ENCODE results near the gene ATP1B3. TPM values are rescaled to one million over a fixed set of nuclear protein-coding genes. Genes with fewer than 3 reads are reported as not detected.
"Not testable (repeated sequence)": the region's sequence is repeated elsewhere in the genome, so short reads cannot be mapped to it uniquely, and the experiment has no call there.

The ATP1B3 gene
- total RNA-seq, 2 donors from 2014 or later, result 397 to 503 TPM

DNA sequence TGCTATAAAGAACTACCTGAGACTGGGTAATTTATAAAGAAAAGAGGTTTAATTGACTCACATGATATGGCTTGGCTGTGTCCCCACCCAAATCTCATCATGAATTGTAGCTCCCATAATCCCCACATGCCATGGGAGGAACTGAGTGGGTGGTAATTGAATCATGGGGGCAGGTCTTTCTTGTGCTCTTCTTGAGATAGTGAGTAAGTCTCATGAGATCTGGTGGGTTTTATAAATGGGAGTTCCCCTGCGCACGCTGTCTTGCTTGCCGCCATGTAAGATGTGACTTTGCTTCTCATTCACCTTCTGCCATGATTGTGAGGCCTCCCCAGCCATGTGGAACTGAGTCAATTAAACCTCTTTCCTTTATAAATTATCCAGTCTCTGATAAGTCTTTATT, 12.1 kb downstream of the ATP1B3 start:
- DNase-seq; intact Hi-C loops (cut with DNase I, micrococcal nuclease); ATAC-seq: not testable (repeated sequence)

DNA sequence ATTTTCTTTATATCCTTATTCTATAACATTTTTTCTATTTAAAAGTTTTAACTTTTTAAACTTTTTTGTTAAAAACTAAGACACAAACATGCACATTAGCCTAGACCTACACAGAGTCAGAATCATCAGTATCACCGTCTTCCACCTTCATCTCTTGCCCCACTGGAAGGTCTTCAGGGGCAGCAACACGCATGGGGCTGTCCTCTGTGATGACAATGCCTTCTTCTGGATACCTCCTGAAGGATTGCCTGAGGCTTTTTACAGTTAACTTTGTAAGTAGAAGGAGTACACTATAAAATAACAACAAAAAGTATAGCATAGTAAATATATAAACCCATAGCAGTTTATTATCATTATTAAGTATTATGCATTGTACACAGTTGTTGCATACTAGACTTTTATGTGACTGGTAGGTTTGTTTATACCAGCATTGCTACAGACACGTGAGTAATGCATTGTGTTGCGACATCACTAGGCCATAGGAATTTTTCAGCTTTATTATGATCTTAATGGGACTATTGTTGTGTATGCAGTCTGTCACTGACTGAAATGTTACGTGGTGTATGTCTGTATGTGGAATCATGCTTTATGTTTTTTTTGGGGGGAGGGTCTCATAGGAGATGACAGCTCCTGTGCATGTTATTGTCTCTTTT, 18.2 kb downstream of the ATP1B3 start:
- DNase-seq (no peak), ATAC-seq (peak; percentile 54)
- intact Hi-C loops (cut with DNase I, micrococcal nuclease), result no loop called here

DNA sequence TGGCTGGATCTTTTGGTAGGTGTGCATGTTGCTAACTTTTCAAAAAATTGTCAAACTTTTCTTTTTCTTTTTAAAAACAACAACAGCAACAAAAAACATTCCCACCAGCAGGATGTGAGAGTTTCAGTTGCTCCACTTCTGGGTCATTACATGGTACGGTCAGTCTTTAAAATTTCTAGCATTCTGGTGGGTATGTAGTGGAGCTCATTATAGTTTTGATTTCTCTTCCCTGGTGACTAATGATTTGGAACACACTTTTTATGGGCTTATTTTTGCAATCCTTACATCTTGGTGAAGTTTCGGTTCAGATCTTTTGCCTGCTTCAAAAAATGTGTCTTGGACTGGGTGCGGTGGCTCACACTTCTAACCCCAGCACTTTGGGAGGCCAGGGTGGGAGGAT, 19.3 kb downstream of the ATP1B3 start:
- ATAC-seq (no peak), DNase-seq (no peak)
- intact Hi-C loops (cut with DNase I, micrococcal nuclease), result no loop called here

DNA sequence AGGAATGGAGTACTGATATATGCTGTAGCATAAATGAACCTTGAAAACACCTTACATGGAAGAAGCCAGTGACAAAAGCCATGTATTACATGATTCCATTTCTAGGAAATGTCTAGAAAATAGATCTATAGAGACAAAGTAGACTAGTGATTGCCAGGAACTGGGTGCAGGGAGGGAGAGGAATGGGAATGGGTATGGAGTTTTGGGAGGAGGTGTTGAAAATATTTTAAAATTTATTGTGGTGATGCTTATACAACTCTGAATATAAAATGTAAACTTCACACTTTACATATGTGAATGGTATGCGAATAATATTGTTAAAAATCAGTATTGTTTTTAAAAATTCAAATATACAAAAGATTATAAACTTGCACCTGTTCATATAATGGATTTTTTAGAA, 22.5 kb downstream of the ATP1B3 start:
- DNase-seq (no peak), ATAC-seq (no peak)
- intact Hi-C loops (cut with DNase I, micrococcal nuclease), result no loop called here

GRCh38 chr3:141900343-141900742, 23.9 kb downstream of the ATP1B3 start:
- DNase-seq (no peak), ATAC-seq (no peak)
- intact Hi-C loops (cut with DNase I, micrococcal nuclease), result no loop called here

GRCh38 chr3:141901914-141902313, 25.5 kb downstream of the ATP1B3 start:
- intact Hi-C loops (cut with DNase I, micrococcal nuclease), result no loop called here
- DNase-seq (no peak), ATAC-seq (no peak)

GRCh38 chr3:141904203-141904602, 27.8 kb downstream of the ATP1B3 start:
- DNase-seq (no peak), ATAC-seq (no peak)
- intact Hi-C loops (cut with DNase I, micrococcal nuclease), result no loop called here

DNA sequence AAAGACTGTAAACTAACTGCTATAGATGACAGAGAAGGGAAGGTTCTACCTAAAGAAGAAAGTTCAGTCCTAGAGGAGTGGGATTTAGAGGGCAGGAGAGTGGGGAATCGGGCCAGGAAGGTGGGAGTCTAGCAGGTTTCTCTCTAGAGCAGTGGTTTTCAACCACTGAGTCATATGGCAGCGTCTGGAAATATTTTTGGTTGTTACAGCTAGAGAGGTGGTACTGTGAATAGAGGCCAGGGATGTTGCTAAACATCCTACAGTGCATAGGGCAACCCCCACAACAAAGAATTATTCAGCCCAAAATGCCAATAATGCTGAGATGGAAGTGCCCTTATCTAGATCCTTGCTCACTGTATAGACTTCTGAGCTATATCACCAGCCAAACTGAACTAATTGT, 28.7 kb downstream of the ATP1B3 start:
- intact Hi-C loops (cut with DNase I, micrococcal nuclease), result no loop called here
- ATAC-seq, result no peak
- DNase-seq, result no peak

DNA sequence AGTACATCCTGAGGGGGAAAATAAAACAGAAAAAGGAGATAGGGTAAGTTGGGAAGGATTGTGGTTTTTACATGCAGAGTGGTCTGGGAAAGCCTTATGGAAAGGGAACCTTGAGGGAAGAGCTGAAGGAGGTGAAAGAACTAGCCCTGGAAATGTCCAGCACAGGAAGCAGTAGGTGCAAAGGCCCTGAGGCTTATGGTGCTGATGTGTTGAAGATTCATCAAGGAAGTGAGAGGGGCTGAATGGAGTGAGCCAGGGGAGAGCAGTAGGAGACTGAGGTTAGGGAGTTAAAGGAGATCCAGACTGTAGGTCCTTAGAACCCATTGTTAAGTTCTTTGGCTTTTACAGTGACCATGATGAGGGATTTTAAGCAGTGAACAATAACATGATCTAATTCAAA, 33.0 kb downstream of the ATP1B3 start:
- DNase-seq (no peak), ATAC-seq (no peak)
- intact Hi-C loops (cut with DNase I, micrococcal nuclease), result no loop called here

DNA sequence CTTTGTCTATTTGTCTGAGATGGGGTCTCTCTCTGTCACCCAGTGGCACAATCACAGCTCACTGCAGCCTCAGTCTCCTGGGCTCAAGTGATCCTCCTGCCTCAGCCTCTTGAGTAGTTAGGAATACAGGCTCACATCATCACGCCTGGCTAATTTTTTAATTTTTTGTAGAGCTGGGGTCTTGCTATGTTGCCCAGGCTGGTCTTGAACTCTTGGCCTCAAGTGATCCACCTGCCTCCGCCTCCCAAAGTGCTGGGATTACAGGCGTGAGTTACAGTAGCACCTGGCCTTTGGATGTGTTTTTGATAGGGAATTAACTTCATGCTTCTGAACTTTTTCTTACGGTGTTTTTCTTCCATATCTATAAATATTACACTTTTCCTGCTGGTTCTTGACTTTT, 33.5 kb downstream of the ATP1B3 start:
- intact Hi-C loops (cut with DNase I, micrococcal nuclease), result loop anchor here in 1 of 2 donors (10.0 kb wide), 1 partner anchor 335 kb away; no protein-coding TSS in a partner anchor
- not testable (repeated sequence) for DNase-seq, ATAC-seq

GRCh38 chr3:141913150-141913811, 36.8 kb downstream of the ATP1B3 start:
- peak; percentile 90 for ATAC-seq
- peak in 1 of 2 donors; percentile 30 for DNase-seq
- intact Hi-C loops (cut with DNase I, micrococcal nuclease), result loop anchor here in 1 of 2 donors (10.0 kb wide), 1 partner anchor 338 kb away; no protein-coding TSS in a partner anchor

DNA sequence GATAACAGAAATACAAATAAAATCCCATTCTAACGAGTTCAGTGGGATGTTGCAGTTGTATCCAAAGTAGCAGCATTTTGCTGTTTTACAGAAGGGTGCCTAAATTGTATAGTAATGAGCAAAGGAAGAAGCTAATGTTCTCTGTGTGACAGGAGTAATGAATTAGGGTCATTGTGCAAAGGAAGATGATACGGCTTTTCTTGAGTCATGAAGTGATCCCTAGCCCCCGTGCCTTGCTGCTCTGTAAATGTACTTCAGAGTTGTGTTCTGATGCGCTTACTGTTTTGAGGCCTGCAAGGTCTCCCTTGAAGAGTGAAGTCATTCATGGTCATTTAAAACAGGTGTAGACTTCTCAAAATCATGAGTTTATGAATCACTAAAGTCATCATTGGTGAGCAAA, 37.9 kb downstream of the ATP1B3 start:
- ATAC-seq (no peak), DNase-seq (no peak)
- intact Hi-C loops (cut with DNase I, micrococcal nuclease), result loop anchor here in 1 of 2 donors (10.0 kb wide), 1 partner anchor 340 kb away; no protein-coding TSS in a partner anchor

GRCh38 chr3:141915016-141915415, 38.6 kb downstream of the ATP1B3 start:
- no peak for DNase-seq
- intact Hi-C loops (cut with DNase I, micrococcal nuclease), result loop anchor here in 1 of 2 donors (10.0 kb wide), 1 partner anchor 340 kb away; no protein-coding TSS in a partner anchor
- no peak for ATAC-seq

DNA sequence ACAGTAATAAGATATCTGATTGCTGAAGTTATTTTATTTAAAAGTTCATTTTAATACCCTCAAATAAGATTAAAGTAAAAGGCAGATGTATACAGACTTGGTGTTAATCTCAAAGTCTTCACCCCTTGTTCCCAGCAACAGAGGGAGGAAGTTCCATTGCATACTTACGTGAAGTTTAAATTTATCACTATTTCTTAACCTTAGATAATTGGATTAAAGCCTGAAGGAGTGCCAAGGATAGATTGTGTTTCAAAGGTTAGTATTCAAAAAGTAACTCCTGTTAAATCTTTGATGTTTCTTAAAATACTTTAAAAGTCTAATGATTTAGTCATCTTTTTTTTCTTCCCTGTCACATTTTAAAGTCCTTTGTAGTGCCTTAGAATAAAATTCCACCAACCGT, 39.3 kb downstream of the ATP1B3 start:
- ATAC-seq (no peak), DNase-seq (no peak)
- intact Hi-C loops (cut with DNase I, micrococcal nuclease), result loop anchor here in 1 of 2 donors (10.0 kb wide), 1 partner anchor 341 kb away; no protein-coding TSS in a partner anchor

GRCh38 chr3:141920701-141921100, 44.3 kb downstream of the ATP1B3 start:
- ATAC-seq, result peak; percentile 45
- no peak for DNase-seq
- intact Hi-C loops (cut with DNase I, micrococcal nuclease), result no loop called here

GRCh38 chr3:141921316-141921715, 44.9 kb downstream of the ATP1B3 start:
- DNase-seq, result no peak
- no peak for ATAC-seq
- intact Hi-C loops (cut with DNase I, micrococcal nuclease), result no loop called here

GRCh38 chr3:141925677-141926076, 49.2 kb downstream of the ATP1B3 start:
- DNase-seq; intact Hi-C loops (cut with DNase I, micrococcal nuclease); ATAC-seq: not testable (repeated sequence)

DNA sequence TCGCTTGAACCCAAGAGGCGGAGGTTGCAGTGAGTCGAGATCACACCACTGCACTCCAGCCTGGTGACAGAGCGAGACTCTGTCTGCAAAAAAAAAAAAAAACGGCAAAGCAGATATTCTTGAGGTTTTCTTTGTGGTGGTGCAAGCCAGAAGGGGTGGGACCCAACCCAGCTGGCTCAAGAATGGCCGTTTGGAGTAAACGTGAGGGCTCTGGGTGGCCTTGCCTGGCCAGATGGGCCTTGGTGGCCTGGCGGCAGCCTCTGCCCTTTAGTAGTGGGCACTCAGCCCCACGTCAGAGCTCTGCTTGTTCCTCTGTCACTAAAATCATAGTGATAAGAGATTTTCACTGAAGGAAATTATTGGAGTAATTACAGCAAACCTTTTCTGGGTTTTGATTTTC, 50.5 kb downstream of the ATP1B3 start:
- intact Hi-C loops (cut with DNase I, micrococcal nuclease), result no loop called here
- no peak for DNase-seq
- no peak for ATAC-seq

DNA sequence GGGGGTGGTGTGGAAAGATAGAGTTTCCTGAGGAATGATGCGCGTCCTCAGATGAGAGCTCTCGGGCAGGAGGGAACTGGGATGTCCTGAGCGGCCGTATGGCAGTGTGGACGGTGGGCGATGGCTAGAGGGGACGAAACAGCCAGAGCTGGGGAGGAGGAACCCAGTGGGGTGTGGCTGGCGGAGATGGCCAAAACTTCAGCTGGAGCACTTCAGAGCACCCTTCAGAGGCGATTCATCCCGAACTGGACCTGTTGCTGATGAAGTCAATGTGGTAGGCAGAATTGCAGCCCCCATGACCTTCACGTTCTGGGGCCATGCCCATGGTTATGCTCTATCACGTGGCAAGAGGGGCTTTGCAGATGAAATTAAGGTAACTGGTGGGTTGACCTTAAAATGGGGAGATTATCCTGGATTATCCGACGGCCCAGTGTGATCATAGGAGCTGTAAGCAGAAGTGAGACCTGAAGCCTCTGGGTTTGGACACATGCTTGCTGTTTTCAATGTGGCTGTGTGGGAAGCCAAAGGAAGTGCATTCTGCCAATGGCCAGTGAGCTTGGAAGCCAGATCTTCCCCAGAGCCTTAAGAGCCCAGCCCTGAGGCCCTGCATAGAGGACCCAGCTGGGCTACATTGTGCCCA, 52.3 kb downstream of the ATP1B3 start:
- peak; percentile 10 for ATAC-seq
- intact Hi-C loops (cut with DNase I, micrococcal nuclease), result no loop called here
- no peak for DNase-seq
